GM21737 (cell line): ENCODE data around the gene PRKCZ.
A peak's percentile ranks its signal among the peaks of the same experiment; 100 is the strongest.
"Not testable (repeated sequence)": the region's sequence is repeated elsewhere in the genome, so short reads cannot be mapped to it uniquely, and the experiment has no call there.

ENCODE experiments used
- ATAC-seq: cut with Tn5 transposase; IDR thresholded peaks from one replicate; pipeline ENCODE4 v1.9.1; 2021; ENCODE audit warnings: mild to moderate bottlenecking, moderate library complexity; ENCODE audit not compliant: unreplicated experiment

The PRKCZ gene

DNA sequence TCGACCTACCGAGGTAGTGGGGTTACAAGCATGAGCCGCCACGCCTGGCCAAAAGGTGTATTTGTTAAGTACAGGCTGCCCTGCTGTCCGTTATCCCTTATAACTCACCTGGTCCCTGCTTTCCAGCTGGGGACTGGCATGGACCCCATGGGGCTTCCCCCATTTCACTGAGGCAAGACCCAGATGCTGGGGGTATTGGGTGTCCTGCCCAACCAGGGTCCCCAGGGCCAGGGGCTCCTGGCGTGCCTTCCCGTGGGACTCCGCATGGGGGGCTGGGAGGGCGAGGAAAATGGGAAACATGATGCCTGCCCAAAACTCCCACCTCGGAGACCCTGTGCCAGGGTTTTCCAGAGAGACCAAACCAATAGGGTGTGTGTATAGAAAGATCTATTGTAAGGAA, 79.9 kb downstream of the PRKCZ start:
- ATAC-seq = no peak

DNA sequence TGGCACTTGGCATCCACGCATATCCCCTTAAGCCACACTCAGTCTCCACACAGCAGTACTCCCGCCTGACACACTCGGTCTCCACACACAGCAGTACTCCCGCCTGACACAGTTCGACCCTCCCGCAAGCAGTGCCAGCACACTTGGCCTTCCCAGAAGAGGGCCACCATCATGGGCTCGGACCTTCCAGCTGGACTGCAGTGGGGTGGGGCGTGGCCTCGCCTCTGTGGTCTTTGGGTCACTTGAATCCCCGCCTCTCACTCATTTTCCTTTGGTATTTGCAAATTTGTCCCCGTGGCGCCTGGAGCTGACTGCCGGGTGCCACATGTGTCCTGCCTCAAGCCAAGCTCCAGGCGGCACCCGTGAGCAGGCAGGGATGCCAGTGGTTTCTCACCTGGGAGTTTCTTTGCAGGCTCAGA, 80.7 kb downstream of the PRKCZ start:
- no peak for ATAC-seq

DNA sequence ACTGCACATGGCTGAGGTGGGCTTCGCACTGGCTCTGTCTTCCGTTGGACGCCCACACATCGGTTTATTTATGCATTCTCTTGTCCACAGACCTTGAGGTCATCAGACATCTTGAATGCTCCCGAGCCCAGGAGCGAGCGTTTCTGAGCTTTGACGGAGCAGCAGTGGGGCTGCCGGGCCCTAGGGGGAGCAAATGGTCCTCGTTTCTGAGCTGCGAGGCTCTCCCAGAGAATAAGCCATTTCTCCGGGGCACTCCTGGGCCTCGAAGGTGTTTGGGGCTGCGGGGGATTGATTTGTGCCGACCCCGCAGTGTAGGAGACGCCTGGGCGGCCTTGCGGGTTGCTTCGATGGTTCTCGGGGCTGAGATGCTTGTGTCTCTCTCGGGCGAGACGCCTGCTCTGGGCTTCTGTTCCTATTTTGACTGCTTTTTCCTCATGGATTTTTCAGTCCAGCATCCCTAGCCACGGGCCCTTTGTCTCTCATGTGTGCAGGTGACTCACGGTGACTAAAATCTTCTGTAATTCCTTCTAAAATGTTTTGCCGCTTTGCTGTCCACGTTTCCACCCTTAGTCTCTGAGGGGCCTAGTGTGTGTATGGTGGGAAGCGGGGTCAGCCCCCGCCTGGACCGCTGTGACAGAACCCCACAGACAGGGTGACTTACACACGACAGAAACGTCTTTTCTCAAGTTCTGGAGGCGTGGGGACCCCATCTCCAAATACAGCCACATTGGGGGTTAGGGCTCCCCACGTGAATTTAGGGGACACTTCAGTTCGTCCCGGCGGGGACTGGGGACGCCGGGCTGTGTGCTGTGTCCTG, 82.2 kb downstream of the PRKCZ start:
- ATAC-seq = no peak

DNA sequence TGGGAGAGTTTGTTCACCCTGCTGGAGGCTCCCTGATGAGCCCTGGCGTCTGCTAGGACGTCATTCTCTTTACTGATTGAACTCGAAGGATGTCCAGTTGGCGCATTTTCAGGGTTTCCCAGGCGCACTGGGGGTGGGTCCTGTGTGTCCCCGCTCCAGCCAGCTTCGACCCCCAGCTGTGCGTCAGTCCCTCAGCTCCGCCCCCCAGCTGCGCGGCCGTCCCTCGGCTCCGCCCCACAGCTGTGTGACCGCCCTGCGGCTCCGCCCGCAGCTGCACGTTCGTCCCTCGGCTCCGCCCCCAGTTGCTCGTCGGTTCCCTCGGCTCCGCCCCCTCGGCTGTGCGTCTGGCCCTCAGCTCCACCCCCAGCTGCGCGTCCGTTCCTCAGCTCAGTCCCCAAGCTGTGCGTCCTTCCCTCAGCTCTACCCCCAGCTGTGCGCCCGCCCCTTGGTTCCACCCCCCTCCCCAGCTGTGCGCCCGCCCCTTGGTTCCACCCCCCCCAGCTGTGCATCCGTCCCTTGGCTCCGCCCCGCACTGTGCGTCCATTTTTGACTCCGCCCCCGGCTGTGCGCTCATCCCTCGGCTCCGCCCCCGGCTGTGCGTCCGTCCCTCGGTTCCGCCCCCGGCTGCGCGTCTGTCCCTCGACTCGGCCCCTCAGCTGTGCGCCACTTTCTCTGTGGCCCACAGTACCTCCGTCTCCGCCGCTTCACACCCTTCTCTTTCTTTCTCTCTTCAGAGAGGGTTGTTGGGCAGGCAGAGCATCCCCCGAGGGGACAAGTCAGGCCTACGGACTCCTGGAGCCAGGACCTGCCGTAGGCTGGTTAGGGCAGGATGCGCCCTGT, 83.0 kb downstream of the PRKCZ start:
- peak; percentile 76 for ATAC-seq

DNA sequence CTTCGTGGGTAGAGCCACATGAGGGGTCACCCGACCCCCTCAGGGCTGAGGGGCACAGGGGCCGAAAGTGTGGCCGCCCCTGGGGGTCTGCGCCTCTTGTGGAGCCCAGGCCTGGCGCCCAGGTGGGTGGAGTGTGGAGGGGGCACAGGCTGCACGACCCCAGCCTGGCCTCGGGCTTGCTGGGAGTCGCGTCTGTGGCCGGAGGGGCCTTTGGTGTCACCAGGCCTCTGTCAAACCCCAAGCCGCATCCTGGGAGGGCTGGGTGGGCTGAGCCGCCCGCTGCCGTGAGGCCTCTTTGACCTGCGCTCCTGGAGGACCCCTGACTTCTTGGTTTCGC, 83.6 kb downstream of the PRKCZ start:
- no peak for ATAC-seq

DNA sequence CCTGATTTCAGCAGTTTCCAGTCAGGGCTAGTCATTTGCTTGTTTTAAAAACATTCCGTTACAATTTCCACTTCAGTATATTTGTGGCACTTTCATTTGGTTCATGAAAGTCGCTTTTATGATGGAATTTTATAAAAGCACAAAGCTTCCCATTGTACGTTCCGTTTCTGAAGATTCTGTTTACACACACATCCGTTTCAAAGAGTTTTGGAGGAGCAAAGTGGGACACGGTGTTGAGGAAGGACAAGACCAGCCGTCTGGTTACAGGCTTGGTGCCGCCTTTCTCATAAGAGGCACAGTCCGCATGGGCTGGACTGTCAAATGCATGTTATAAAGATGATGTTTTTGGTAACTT, 84.0 kb downstream of the PRKCZ start:
- ATAC-seq = no peak

DNA sequence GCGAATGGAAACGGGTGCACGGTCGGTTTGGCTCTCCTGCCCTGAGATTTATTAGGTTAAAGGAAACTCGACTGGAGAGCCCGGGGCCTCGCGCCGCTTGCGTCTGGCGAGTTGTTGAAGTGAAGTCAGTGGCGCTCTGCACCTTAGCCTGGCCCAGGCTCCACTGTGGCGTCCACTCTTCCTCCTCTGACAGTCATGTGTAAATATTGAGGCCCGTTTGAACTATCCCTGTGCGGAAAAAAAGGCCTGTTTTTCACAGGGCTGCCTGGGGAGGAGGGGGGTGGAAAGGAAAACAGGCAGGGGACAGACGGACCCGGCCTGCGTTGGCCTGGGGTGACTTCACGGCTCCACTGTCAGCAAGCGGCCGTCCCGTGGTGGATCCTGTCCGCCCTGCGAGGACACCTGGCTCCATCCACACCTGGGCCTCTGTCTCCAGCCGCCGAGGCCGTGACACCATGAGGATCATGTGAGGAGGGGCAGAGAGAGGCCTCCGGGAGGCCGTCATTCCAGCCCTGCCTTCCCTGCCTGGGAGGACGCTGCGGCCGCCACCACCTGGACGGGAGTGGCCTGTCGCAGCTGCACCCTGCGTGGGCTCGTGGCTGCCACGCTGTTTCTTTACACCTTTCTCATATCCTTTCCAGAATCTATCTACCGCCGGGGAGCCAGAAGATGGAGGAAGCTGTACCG, 84.6 kb downstream of the PRKCZ start:
- no peak for ATAC-seq

DNA sequence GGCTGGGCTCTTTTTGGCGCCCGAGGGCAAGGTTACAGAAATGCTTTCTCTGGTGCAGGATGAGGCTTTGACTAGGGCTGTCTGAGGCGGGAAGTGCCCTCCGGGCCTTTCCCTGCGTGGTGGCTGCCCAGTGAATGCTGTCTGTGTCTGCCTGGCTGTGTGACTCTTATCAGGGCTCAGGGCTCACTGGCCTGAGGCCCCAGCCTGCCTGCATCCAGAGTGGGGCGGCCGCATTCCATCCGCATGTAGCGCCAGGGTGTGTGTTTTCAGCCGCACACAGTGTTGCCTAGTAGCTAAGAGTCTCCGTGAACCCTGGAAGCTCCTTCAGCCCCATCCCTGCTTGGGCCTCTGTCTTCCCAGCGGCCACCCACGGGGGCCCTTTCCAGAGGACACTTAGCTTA, 85.2 kb downstream of the PRKCZ start:
- ATAC-seq = no peak

DNA sequence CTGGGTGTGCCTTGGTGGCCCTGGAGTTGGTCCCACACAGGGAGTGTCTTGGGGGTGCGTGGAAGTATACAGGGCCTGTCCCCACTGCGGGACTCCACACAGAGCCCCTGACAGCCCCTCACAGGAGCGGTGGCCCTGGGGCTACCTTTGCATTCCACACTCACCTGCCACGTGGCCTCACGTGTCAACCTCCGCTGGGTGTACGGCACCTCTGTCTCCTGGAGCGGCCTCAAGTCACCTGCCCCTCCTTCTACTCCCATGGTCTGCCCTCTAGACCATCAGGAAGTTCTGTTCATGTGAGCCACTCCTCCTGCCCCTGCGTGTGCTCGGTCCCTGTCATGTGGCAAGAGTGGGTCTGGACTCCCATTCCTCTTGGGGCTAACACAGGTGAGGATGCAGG, 85.7 kb downstream of the PRKCZ start:
- no peak for ATAC-seq

DNA sequence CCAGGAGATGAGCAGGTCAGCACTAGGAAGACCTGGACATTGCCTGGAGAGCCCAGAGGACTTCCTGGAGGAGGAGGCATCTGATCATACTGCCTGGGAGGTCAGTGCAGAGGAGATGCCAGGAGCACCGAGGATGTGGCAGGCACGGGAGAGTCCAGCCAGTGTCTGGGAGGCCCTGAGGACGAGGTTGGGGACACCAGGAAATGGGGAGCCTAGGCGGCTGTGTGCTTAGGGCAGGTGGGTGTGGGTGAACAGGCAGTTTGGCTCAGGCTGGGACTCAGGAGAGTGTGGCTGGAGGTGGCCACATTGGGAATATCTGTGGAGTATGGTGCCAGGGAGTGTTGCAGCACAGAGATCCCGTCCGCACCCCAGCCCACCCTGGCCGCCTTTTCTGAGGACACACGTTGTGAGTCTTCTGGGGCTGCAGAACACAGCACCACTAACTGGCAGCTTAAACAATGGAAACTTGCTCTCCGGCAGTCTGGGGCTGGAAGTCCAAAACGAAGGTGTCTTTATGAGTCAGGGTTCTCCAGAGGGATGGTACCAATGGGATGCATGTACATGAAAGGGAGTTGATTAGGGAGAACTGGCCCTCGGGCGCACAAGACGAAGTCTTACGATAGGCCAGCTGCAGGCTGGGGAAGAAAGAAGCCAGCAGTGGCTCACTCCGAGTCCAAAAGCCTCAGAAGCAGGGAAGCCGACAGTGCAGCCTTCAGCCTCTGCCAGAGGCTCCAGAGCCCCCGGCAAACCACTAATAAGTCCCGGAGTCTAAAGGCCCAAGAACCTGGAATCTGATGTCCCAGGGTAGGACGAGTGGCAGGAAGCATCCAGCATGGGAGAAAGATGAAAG, 86.4 kb downstream of the PRKCZ start:
- no peak for ATAC-seq

DNA sequence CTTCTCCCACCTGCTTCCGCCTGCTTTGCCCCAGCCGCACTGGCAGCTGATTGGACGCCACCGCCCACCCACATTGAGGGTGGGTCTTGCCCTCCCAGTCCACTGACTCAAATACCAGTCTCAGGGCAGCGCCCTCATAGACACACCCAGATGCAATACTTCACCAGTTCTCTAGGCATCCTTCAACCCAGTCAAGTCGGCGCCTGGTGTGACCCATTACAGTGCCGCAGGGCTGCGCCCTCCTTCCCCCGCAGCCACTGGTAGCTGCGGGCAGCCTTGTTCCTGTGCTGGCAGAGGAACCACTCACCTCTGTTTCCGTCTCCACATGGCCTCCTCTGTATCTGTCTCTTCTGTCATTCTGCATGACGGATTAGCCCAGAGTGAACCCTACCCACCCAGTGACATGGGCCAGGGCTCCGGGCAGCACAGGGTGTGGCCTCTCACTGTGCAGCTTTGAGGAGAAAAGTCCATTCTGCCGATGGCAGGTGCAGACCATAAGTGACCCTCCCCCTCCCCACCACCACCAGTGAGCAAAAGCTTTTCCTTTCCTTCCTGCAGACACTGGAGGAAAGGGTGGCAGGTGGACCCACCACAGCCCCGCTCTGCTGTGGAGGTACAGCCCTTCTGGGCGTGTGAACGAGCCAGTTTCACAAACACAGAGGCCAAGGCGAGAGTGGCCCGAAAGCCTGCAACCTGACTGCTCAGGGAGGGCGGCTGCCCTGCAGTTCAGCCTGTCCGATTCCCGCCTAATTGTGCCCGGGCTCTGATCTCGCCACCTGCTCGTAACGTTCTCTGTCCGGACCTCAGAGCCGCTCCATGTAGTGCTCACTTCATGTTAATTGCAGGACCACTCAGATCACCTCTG, 87.3 kb downstream of the PRKCZ start:
- ATAC-seq = no peak

DNA sequence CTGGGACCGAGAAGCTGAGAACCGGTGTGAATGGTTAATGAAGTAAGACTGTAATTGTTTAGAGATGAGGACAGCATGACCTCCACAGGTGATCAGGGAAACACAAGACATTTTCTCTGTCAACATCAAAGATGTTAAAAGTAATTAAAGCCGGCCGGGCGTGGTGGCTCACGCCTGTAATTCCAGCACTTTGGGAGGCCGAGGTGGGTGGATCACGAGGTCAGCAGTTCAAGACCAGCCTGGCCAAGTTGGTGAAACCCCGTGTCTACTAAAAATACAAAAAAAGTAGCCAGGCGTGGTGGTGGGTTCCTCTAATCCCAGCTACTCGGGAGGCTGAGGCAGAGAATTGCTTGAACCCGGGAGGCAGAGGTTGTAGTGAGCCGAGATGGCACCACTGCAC, 88.9 kb downstream of the PRKCZ start:
- ATAC-seq = not testable (repeated sequence)

DNA sequence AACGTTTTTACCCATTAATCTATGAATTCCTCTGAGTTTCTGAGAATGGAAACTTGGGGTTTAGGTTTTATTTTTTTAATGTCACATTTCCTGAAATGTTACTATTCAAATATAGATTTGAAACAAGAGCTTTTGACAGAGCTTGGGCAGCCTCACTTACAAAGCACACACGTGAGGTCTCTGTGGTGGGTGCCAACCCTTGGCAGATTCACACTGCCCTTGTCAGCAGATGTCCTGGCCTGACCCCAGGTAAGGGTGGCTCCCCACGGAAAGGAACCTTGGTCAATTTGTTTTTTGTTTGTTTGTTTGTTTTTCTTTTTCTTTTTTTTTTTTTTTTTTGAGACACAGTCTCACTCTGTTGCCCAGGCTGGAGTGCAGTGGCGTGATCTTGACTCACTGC, 90.8 kb downstream of the PRKCZ start:
- ATAC-seq = no peak

DNA sequence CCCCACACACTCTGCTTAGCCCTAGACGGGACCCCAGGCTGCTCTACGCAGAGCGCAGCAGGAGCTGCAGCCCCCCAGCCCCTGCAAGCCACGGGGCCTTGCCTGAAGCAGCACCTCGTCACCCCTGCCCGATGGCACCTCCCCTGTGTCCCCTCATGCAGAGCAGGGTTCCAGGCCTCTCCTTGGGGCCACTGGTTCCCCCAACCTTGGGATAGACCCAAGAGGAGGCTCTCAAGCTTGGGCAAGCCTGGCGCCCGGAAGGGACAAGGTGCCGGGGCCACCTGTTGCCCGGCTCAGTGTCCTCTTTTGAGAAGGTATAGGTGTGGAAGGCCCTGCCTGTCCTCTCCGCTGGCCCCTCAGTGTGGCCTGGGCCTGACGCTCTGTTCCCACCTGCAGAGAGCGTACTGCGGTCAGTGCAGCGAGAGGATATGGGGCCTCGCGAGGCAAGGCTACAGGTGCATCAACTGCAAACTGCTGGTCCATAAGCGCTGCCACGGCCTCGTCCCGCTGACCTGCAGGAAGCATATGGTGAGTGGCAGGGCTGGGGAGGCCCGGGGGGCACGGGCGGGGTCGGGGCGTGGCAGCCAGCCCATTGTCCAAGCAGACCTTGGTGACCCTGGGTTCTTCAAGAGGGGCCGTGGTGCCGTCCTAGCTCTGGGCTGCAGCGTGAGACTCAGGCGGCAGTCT, 93.7 kb downstream of the PRKCZ start:
- no peak for ATAC-seq

DNA sequence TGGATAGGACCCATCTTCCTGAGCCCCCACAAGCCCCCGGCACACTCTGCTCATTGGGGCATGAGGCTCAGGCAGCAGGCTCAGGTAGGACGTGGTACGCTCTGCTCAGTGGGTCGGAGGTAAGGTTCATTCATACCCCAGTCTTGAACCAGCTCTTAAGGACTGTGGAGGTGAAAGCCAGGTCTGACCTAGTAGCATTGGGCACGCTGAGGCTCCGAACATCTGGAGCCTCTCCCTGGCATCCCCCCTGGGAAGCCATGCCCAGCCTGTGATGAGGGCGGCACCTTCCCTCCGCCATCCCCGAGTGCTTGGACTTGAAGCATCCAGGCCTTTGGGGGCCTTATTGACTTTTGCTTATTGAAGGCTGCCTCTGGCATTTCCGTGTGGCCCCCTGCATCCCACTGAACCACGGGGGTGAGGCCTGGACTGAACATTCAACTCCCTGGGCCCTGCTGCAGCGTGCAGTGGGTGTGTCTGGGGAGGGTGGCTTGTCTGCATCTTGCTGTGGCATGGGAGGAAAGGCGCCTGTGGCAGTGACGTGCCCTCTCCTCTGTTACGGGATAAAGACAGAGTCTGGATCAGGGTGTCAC, 94.4 kb downstream of the PRKCZ start:
- no peak for ATAC-seq

DNA sequence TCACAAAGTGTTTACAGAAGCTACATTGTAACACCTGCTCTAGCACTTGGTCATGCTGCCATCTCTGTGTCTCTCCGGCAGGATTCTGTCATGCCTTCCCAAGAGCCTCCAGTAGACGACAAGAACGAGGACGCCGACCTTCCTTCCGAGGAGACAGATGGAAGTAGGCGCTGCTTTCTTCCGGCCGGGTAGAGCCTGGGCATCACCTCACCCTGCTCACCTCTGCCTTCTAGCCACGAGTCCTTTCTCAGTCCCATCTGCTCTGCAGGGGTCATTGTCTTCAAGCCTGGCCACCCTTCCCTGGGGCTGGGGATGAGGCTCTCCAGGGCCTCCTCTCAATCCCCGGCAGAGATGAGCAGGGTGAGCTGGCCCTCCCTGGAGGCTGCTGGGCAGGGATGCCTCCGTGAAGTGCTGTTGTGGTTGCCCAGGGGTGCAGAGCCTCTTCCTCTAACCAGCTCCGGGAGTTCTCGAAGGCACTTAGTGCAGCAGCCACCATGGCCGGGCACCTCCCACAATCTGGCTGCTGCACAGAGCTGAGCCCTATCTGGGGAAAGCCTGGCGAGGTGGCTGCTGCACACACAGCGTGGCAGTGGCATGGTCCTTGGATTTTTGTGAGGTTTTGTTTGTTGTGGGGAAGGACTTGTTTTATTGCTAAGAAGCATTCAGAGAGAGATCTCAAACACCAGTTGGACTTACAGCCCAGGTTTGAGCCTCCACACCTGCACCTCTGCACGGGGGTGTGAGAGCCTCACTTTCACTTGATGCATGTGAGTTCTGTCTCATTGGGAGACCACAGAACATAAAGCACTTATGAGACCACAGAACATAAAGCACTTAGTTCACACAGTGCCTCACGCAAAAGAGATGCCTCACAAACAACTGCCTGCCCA, 96.0 kb downstream of the PRKCZ start:
- ATAC-seq = no peak

DNA sequence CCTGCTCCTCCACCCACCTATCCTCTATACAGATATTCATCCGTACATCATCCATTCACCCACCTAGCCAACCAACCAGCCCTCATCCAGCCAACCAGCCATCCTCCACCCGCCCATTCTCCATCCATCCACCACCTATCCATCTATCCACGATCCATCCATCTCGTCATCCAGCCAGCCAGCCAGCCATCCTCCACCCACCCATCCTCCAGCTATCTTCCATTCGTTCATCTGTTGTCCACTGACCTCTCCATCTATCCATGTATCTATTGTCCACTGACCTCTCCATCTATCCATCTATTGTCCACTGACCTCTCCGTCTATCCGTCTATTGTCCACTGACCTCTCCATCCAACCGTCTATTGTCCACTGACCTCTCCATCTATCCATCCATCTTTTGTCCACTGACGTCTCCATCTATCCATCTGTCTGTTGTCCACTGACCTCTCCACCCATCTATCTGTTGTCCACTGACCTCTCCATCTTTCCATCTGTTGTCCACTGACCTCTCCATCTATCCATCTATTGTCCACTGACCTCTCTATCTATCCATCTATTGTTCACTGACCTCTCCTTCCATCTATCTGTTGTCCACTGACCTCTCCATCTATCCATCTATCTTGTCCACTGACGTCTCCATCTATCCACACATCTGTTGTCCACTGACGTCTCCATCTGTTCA, 96.8 kb downstream of the PRKCZ start:
- no peak for ATAC-seq
